Activated CD8-positive, alpha-beta memory T cell treated with anti-CD3 and anti-CD28 coated beads for 36 hours (primary cell): Measurements from ENCODE around the gene FKBP9. TPM values are rescaled to one million over a fixed set of nuclear protein-coding genes. Genes with fewer than 3 reads are reported as not detected.

ENCODE experiments used
- CTCF ChIA-PET: fragments of 350-600 bp; sonication (Branson Sonifier 250); formaldehyde crosslinking; loops from one replicate; lab custom pipeline; 2021; ENCODE audit warnings: antibody characterized with exemption; lab: Charles Lee
- POLR2A ChIA-PET: fragments of 350-600 bp; sonication (Branson Sonifier 250); formaldehyde crosslinking; loops from one replicate; lab custom pipeline; 2021; ENCODE audit warnings: antibody characterized with exemption; lab: Charles Lee
- total RNA-seq, 2 experiments: library from RNA; stranded (reverse); gene quantifications; one replicate each; pipeline ENCODE4 v1.2.3, GENCODE V29; 2021

Gene FKBP9
- total RNA-seq, 2 experiments from 2014 or later: 0.34 TPM; not detected in 1

- CTCF ChIA-PET: interaction anchor here (0.7 kb wide), 1 partner anchor 18 kb away, joined by 4 read pairs; the partner anchor contains the start of gene NT5C3A
- POLR2A ChIA-PET: no interaction called here
Measured at GRCh38 chr7:33044401-33044718, 87.1 kb downstream of the FKBP9 start.

- CTCF ChIA-PET: no interaction called here
Measured at GRCh38 chr7:33044986-33045385, 87.7 kb downstream of the FKBP9 start.

GRCh38 chr7:33048257-33048656, 91.0 kb downstream of the FKBP9 start:
- POLR2A ChIA-PET: no interaction called here
- CTCF ChIA-PET: no interaction called here

More at GRCh38 chr7:33044986-33045385, 87.7 kb downstream of the FKBP9 start:
- POLR2A ChIA-PET: no interaction called here

GRCh38 chr7:33048704-33049103, 91.5 kb downstream of the FKBP9 start:
- CTCF ChIA-PET: no interaction called here
- POLR2A ChIA-PET: no interaction called here

GRCh38 chr7:33050535-33051318, 93.5 kb downstream of the FKBP9 start:
- ChIA-PET CTCF (interaction anchor here (0.7 to 1.4 kb wide), 2 partner anchors 22 to 204 kb away, joined by 5 to 6 read pairs; no protein-coding TSS in a partner anchor), POLR2A (no interaction called here)

GRCh38 chr7:33053721-33054120, 96.5 kb downstream of the FKBP9 start:
- ChIA-PET CTCF (interaction anchor here (0.9 to 1.1 kb wide), 2 partner anchors 9 to 207 kb away, joined by 4 read pairs; partner anchors contain the start of gene NT5C3A), POLR2A (no interaction called here)

- POLR2A ChIA-PET: no interaction called here
Measured at GRCh38 chr7:33054261-33054964, 97.2 kb downstream of the FKBP9 start.

GRCh38 chr7:33055158-33055557, 97.9 kb downstream of the FKBP9 start:
- ChIA-PET CTCF (interaction anchor here (1.6 kb wide), 1 partner anchor 112 kb away, joined by 3 read pairs; no protein-coding TSS in a partner anchor), POLR2A (no interaction called here)

More at GRCh38 chr7:33054261-33054964, 97.2 kb downstream of the FKBP9 start:
- CTCF ChIA-PET: interaction anchor here (1.1 to 1.6 kb wide), 2 partner anchors 112 to 208 kb away, joined by 3 to 4 read pairs; no protein-coding TSS in a partner anchor

Other genes starting within 250 kb of the FKBP9 start
- 10 to 100 TPM; 19.9 to 22.1 TPM for gene KBTBD2, start 65.7 kb upstream of the FKBP9 start, total RNA-seq
- 10 to 100 TPM; 28.1 to 29.2 TPM for gene NT5C3A, start 105.3 kb downstream of the FKBP9 start, total RNA-seq
- gene RP9, start 152.0 kb downstream of the FKBP9 start, total RNA-seq: 10 to 100 TPM; 22.0 to 23.2 TPM
- 1 to 10 TPM; 5.1 to 6.1 TPM for gene BBS9, start 172.1 kb downstream of the FKBP9 start, total RNA-seq